NCI-H1105 treated with DMSO at 0.1 percent for 48 hours (cell line): ENCODE results near the gene SULF2.

Experiments
- DNase-seq: peaks from one replicate; lab custom pipeline; 2025; lab: John Stamatoyannopoulos, UW

The SULF2 gene

DNA sequence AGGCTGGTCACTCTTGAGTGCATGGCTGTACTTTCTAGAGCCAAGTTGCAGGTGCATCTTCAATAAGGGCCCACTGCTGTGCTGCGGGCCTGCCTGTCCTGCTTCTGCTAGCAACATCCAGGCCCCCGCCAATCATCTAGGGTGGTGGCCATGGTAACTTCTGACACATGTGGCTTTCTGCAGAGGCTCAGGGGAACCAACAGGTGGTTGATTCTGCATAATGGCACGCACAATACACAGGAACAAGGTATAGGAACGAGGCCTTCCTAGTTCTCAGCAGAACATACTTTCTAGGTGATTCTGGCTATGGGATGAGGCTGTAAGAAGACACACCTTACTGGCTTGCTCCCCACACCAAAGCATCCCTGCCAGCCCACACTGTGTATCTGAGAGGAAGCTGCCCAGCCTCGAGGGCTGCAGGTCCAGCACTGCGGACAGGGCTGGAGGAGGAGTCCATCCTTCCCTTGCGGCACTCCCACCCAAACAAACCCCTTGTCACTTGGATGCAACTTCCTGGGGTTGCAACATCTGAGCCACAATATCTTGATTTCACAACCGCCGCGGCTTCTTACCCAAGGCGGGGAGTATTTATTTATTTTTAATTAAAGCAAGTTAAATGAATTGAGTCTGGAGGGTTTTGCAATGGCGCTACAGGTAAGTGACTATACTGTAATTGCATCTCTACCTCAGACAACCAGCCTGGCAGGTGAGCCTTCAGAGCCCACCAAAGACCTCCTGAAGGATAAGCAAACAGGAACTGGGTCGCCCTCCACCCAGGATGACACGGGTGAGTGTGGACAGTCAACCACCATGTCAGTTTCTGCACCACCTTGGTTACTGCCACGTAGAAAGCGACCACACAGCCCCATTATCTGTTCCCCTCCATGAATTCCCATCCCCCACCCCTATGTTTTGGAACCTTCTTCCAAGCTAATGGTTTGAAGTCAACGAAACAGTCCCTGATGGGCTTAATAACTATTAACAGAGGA lies 49.6 kb downstream of the SULF2 start:
- DNase-seq = no peak

DNA sequence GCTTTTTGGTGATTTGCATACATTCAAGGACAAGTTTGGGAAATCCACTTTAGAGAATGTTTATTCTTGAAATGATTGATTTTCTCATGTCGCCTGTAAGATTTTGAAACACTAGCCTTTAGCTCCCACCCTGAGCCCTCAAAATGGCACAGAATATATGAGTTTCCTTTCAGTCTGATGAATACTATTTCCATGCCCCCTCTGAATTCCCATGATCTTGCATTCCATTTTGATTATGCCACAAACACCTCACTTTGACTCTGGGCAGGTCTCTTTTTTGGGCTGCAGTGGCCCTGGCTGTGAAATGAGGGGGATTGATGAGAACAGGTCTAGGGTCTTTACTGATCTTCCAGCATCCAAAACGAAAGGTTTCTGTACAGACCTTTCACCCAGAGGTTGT lies 50.4 kb downstream of the SULF2 start:
- DNase-seq = no peak

DNA sequence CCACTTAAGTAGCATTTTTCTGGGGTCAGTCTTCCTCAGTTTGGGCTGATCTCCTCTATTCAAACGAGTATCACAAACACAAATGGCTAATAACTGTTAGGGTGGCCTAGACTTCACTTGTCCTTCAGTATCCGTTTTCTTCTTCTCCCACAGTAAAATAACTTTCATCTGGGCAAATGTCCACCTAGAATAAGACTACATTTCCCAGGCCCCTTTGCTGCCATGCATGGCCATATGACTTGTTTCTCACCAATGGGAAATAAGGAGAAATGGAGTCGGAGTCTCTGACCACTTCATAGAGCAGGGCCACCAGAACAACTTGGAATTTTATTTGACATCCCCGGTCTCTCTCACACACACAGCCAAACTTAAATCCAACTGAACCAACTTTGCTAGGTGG lies 51.4 kb downstream of the SULF2 start:
- no peak for DNase-seq

DNA sequence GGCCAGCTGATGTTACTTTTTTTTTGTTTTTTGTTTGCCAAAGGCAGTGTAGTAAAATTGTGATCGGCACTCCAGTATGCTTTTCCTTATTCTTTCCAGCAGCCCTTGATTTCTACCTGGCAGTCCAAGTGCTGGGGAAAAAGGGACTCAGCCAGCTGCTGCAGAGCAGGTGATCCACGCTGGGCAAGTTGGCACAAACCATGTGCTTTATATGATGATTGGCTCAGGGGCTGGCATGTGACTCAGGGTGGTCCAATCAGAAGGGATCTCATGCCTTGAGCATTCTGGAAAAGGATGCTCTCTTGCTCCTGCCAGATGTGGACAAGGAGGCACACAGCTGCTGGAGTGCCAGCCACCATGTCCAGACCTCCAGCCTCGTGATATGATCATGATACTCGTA lies 54.5 kb downstream of the SULF2 start:
- DNase-seq = peak; percentile 29

DNA sequence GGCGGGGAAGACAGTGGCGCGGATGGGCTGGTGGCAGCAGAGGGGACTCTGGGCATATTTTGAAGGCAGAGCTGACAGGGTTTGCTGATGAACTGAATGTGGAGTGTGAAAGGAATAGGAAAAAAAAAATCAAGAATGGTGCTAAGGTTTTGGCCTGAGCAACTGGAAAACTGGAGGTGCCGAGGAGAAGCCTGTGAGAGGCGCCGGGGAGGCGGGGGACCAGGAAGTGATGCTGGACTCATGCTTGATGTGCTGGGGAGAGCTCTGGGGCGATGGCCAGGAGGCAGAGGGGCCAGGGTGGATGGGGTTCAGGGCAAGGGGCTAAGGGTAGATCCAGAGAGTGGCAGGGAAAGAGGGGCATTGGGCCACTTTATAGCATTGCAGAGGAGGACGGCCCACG lies 55.8 kb downstream of the SULF2 start:
- no peak for DNase-seq

DNA sequence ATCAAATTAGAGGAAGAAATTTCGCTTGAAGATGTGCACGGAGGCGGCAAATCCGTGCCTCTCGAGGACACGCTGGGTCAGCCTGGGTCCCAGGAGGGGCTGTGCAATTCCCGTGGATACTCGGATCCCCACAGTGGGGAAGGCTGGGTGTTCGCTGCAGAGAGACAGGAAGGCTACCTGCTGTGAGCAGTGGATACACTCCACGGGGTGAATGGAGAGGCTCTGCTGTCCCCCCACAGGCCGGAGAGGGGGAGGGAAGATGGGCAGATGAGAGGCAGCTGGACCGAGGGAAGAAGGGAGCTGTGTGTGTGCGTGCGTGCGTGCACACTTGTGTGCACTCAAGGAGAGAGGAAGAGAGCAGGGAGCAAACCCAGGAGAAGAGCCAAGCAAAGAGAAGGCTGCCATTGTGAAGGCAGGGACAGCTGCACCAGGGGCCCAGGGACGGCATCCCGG lies 57.3 kb downstream of the SULF2 start:
- DNase-seq = no peak

DNA sequence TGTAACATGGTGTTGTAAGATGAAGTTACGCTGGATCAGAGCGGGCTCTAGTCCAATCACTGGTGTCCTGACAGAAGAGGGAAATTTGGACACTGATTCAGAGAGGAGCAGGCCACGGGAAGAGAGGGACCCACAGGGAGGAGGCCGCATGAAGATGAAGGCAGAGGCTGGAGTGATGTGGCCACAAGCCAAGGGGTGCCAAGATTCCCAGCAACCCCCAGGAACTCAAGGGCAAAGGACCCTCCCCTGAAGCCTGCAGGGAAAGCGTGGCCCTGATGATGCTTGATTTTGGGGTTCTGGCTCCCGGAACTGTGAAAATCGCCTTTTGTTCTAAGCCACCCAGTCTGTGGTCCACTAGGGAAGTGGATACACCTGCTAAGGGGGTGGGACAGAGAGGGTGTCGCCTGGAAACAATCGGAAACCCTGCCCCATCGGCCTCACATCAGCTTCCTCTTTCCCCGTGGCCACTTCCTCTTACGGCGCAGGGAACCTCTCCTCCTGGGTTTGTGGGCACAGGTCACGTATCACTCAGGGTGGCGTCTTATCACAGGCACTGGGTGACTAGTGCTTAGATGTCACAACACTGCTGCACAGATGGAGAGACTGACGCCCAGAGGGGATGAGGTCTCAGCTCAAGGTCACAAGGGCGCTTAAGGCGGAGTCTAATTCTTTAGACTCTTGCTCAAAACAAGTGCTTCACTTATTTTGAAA lies 58.0 kb downstream of the SULF2 start:
- DNase-seq = no peak

DNA sequence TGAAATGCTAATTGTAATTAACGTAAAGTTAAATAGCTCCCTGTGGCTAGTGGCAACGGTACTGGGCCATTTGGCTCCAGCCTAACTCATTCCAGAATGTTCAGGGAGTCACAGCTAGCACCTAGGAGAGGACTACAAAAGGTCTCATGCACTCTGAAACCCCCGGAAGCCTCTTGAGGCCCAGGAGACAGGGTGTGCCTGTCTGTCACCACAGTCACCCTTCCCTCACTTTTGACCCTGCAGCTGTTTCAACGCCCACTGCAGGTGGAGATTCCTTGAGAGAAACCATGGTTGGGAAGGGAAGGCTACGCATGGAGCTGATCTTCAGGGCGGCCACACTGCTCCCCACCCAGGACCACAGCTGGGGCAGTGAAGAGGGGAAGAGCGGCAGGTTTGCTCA lies 58.6 kb downstream of the SULF2 start:
- no peak for DNase-seq

DNA sequence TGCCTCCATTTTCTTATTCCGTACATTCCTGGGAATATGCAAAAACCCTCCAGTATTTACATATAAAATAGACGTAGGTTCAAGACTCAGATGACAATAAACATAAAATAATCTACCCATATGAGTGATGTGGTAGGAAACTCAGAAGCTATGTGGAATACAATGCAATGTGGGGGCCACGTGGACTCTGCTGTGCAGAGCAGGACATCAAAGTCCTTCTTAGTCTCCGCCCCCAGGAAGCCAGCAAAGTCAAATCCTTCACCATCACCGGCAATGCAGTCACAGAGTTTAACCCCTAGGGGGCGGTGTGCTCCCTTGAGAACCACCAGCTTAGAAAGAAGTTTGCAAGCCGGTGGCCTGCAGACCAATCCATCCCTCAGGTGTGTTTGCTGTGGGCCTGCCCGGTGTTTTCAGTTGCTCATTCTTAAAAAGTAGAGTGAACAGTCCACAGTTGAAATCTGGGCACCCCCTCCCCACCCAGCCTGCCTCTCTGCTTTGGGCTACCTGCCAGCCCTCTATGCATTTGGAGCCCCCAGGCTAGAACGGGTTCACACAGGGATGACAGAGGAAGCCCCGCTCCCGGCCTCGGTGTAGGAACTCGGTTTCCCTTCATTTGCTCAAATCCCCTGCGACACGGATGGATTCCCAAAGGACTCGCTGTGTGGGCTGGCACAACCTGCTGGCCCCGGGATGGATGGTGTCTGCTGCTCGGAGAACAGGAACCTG lies 59.9 kb downstream of the SULF2 start:
- DNase-seq = peak; percentile 82

DNA sequence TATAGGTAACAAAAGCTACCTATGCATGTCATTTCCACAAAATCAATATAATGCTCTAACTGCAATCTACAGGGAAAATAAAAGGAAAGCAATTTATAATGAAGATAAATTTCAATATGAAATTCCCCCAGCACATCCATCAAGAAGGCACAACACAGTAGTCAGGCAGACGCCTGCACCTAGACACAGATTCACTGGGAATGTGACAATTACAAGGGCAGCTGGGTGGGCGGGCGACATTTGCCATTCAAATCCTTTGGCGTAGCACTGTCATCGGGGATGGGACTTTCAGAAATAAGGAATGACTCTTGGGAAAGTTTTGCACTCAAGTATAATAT lies 60.4 kb downstream of the SULF2 start:
- DNase-seq = no peak

DNA sequence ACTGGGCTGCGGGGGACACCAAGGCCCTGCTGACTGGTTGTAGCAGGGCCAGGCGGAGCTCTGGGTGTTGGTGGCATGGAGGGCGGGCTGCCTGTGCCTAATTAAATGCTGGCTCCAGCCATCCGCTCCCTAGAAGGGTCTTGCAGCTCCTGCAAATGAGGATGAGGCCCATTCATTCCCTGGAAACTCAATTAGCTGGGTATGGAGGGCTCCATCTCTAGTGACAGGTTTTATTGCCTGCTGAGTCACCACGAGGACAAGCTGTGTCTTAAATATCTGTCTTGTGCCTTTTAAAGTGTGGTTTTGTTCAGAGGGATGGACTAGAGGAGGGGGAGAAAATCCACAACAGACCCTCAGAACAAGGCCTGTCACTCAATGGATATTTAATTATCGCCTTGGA lies 60.9 kb downstream of the SULF2 start:
- DNase-seq = no peak

DNA sequence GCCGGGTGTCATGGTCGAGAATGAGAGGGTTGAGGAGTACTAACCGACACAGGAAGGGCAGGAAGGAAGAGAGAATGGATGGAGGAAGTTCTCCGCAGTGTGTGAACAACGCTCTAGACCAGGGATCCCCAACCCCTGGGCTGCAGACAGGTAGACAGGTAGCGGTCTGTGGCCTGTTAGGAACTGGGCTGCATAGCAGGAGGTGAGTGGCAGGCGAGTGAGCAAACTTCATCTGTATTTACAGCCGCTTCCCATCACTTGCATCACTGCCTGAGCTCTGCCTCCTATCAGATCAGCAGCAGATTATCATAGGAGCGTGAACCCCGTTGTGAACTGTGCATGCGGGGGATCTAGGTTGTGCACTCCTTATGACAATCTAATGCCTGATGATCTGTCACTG lies 62.0 kb downstream of the SULF2 start:
- no peak for DNase-seq

DNA sequence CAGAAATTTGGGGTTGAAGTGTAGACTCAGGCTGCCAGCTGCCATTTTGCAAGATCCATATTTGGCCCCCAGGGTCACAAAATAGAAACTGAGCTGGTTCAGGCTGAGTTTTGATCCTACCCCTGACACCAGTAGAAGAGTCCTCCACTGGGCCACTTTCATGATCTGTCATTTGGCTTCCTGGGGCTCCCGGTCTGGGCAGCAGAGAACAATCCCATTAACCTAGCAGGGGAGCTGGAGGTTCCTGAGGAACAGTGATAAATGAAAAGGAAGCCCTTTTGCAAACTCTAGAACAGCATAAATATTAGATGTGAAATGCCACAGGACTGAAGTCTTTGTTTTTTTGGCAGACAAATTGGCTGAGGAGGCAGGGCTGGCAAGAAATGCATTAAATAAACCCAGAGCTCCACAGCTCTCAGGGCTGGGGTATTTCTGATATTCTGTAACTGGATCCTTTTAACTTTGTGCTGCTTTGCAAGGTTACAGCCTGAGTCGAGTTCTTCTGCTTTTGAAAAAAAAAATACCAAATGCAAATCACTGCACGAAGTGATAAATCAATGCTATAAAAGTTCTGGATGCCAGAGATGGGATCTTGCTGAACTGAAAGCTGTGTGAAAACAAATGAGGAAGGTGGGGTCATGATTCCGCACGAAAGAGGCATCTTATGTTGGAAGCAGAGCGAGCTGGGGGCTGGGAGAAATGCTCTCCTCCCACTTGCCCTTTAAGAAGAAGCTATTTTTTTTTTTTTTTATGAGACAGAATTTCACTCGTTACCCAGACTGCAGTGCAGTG lies 64.4 kb downstream of the SULF2 start:
- DNase-seq = no peak

DNA sequence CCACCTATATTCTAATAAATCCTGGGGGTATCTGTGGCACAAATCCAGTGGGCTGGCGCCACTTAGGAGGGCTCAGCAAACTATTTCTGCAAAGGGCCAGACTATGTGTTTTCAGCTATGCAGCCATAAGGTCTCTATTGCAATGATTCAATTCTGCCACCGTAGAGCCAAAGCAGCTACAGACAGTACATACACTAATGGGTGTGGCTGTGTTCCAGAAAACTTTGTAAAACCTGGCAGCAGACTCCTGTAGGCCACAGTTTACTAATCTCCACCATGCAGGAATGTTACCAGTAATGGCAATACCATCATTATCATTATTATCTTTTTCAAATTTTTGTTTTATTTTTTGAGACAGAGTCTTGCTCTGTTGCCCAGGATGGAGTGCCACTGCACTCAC lies 65.7 kb downstream of the SULF2 start:
- peak; percentile 20 for DNase-seq

DNA sequence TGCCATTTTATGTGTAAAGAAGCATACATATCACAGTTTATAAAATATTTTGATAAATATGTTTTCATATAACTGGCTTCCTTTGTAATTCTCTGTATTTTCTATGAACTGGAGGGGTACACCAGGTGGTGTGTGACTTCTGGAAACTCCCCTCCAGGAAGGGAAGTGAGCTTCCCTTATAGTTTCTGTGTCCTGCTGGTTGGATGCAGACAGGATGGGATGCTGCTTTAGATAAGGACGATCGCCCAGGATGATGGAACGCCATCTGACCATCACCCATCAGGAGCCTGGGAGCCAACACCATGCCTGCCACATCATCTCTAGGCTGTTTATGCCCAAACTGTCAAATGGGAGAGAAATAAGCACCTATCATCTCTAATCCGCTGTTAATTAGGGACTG lies 66.1 kb downstream of the SULF2 start:
- no peak for DNase-seq

DNA sequence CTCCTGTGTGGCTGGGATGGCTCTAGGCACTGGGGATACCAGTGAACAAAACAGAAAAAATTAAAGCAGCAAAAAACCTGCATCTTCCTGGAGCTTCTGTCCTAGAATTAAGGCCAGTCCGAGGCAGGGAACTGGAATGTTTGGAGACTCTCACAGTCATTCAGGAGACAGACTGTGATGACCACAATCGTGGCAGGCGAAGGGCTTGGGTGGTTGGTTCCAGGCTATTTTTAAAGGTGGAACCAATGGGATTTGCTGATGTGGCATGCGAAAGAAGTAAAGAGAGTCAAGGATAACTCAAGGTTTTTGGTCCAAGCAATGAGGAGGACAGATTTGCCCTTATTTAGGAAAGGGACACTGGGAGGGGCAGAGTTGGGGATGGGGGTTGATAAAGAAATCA lies 66.9 kb downstream of the SULF2 start:
- no peak for DNase-seq

DNA sequence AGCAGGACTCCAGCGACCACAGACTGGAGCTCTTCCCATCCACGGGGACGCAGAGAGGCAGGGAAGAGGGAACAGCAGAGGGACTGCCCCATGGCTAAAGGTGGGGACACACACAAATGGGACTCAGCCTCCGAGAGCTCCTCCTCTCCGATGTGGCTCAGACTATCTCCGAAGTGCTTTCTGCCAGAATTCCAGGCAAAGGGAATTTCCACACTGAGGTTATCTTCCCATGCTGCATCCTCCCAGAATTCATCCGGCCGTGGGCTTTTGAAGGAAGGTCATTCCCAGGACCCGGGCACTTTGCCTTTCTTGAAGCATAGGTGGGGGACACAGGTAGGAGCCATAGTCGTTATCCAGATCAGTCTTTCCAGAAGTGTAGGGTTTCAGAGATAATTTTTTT lies 67.9 kb downstream of the SULF2 start:
- DNase-seq = no peak

DNA sequence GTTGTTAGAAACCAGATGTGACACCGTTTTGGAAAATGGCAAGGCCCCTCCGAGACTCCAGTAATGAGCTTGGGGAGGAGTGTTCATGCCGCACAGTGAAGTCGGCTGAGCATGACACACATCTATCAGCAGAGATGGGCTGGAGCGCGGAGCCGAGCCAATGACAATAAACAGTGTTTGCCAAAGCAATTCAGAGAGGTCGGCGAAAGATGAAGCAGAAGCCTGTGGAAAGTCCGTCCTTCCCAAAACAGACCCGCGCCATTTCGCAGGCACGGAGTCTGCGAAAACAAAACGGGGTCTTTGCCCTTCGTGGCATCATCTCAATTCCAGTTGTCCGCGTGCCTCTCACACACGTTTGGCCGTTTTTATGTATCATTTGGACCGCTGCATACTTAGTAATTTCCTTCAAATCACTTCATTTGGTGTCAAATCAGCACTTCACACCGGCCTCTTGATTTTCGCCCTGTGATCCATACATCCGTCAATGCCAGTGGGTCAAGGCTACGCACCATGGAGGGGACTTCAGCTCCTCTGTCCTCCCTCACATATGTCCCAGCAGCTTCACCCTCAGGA lies 71.3 kb downstream of the SULF2 start:
- DNase-seq = no peak

DNA sequence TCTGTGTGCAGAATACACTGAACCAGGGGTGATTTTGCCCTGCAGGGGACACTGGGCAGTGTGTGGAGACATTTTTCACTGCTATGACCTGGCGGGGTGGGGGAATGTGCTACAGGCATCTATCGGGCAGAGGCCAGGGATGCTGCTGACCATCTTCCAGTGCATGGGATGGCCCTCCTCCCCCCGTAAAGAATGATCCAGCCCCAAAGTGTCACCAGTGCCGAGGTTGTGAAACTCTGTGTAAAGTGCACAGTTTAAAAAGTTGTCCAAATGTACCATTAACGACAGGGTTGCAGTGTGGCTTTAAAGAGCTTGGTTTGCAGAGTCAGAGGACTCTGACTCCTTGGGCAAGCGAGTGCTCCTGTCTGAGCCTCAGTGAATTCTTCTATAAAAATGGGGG lies 72.1 kb downstream of the SULF2 start:
- no peak for DNase-seq

DNA sequence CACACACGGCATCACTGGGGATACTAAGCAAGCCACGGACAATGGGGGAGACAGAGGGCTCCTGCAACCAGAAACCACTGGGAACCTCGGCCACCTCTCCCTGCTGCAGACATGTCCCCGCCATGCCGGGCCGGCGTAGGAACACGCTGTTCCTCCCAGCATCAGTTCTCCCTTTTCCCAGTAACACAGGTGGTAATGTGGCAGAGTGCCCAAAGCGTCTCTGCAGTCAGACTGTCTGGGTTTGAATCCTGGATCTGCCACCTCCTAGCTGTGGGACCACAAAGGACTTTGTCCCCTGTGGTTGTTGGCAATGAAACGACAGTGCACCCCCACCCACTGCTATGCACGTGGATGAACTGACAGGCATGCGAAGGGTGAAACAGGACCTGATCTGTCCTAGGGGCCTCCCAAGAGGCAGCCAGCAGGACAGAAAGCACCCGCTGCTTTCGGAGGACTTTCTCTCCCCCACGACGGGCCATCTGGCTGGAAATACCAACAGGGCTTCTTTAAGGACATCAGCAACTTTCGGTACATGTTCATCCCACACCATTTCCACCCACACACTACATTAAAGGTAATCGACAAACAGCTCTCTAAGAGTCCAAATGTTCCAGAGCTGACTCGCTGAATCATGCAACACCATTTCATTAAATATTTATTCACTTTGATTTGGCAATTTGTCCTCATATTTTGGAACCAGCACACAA lies 74.1 kb downstream of the SULF2 start:
- DNase-seq = no peak

DNA sequence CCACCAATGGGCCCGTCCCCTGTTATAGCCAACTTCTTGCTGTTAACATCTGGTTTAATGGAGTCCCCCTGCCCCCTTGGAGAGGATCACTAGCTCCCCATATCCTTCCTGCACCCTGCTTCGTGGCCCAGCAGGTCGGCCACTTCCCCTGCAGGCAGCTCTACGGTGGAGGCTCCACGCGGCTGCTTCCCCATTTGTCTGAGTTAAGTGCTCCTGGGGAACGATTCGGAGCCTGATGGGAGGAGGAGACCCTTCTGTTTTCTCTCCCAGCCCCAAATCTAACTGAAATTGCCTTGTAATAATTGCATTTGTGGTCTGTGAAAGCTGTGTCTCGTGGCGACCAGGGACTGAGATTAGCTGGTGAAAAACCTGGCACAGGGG lies 74.6 kb downstream of the SULF2 start:
- DNase-seq = no peak
